ENCODE data around the gene RNF220. TPM values are rescaled to one million over a fixed set of nuclear protein-coding genes. Genes with fewer than 3 reads are reported as not detected.

Gene RNF220
- total and polyA plus RNA-seq, 11 donors: 54.2 to 108 (median 62.4) TPM

- no peak overlapping the region for H3K27ac ChIP-seq
- no peak overlapping the region for H3K4me3 ChIP-seq
- intact Hi-C loops (cut with DNase I): loop anchor here in 1 of 10 donors (10.0 kb wide), 1 partner anchor 55 kb away; the partner anchor contains the start of genes KIF2C and RNU5D-1
- no peak for ATAC-seq
- TF ChIP-seq POLR2A (IDR thresholded peaks at IDR 0.05) (no peak), CTCF (IDR thresholded peaks at IDR 0.05) (no peak)
- H3K36me3 ChIP-seq: no peaks in the 10 kb centered on the region
- 88 to 94% (median 92%) methylated on average over 5 of the region's 5 CpGs for WGBS, 4 donors
- peaks cover 0 to 45% (median 9%) of the 10 kb centered on the region in 12 donors for H3K4me1 ChIP-seq
- H3K9me3 ChIP-seq: no peaks in the 10 kb centered on the region
- no peaks in the 10 kb centered on the region for H3K27me3 ChIP-seq
- DNase-seq: no peak
Measured at GRCh38 chr1:44679468-44679867, 274.4 kb downstream of the RNF220 start.

GRCh38 chr1:44681905-44682882 is 277.1 kb downstream of the RNF220 start:
- no peaks in the 10 kb centered on the region for H3K9me3 ChIP-seq
- TF ChIP-seq POLR2A (IDR thresholded peaks at IDR 0.05) (no peak), CTCF (IDR thresholded peaks at IDR 0.05) (no peak)
- ATAC-seq: no peak
- peaks cover 0 to 35% (median 0%) of the 10 kb centered on the region in 12 donors for H3K4me1 ChIP-seq
- DNase-seq: no peak
- no peak overlapping the region for H3K4me3 ChIP-seq
- 84 to 87% (median 85%) methylated on average over 14 of the region's 14 CpGs for WGBS, 4 donors
- H3K27me3 ChIP-seq: no peaks in the 10 kb centered on the region
- no peak overlapping the region for H3K27ac ChIP-seq
- intact Hi-C loops (cut with DNase I): no loop called here
- no peaks in the 10 kb centered on the region for H3K36me3 ChIP-seq

GRCh38 chr1:44682883-44683265 is 277.8 kb downstream of the RNF220 start:
- Histone ChIP-seq H3K9me3 (no peaks in the 10 kb centered on the region), H3K36me3 (no peaks in the 10 kb centered on the region), H3K4me1 (peaks cover 0 to 29% (median 0%) of the 10 kb centered on the region in 12 donors), H3K4me3 (no peak overlapping the region), H3K27me3 (no peaks in the 10 kb centered on the region), H3K27ac (no peak overlapping the region)
- ATAC-seq (no peak), DNase-seq (no peak)
- intact Hi-C loops (cut with DNase I): no loop called here
- WGBS, 4 donors: 90 to 97% (median 90%) methylated on average over 3 of the region's 3 CpGs
- no peak for TF ChIP-seq POLR2A (IDR thresholded peaks at IDR 0.05)
- no peak for TF ChIP-seq CTCF (IDR thresholded peaks at IDR 0.05)

GRCh38 chr1:44684525-44684924 is 279.5 kb downstream of the RNF220 start:
- TF ChIP-seq POLR2A (IDR thresholded peaks at IDR 0.05) (no peak), CTCF (IDR thresholded peaks at IDR 0.05) (no peak)
- Histone ChIP-seq H3K4me3 (no peak overlapping the region), H3K36me3 (no peaks in the 10 kb centered on the region), H3K27ac (no peak overlapping the region), H3K27me3 (no peaks in the 10 kb centered on the region), H3K9me3 (no peaks in the 10 kb centered on the region), H3K4me1 (peaks cover 0 to 21% (median 0%) of the 10 kb centered on the region in 12 donors)
- ATAC-seq: no peak
- WGBS, 4 donors: 71 to 90% (median 90%) methylated on average over 1 of the region's 1 CpG
- intact Hi-C loops (cut with DNase I): no loop called here
- no peak for DNase-seq

Measured in heart left ventricle (tissue), 16 donors.